CD4-positive, alpha-beta T cell (primary cell): ENCODE results near the gene TANGO2. TPM values are rescaled to one million over a fixed set of nuclear protein-coding genes. Genes with fewer than 3 reads are reported as not detected.

Experiments
- ATAC-seq: fragments of 200-7000 bp; cut with Tn5 transposase; one replicate; pipeline ENCODE4 v1.10.0; 2022; ENCODE audit warnings: mild to moderate bottlenecking; ENCODE audit not compliant: poor library complexity
- CTCF ChIA-PET: fragments of 350-600 bp; sonication (Branson Sonifier 250); formaldehyde crosslinking; loops from one replicate; lab custom pipeline; 2021; ENCODE audit warnings: antibody characterized with exemption, inconsistent platforms; lab: Charles Lee
- POLR2A ChIA-PET: fragments of 350-600 bp; sonication (Branson Sonifier 250); formaldehyde crosslinking; loops from one replicate; lab custom pipeline; 2021; ENCODE audit warnings: antibody characterized with exemption, inconsistent platforms; lab: Charles Lee
- DNase-seq, 14 experiments: peaks; one replicate each; pipeline ENCODE4 v3.0.0-alpha.2; 2013 to 2020; ENCODE audit warnings: mixed read lengths in 2 of 14
- H3K27ac ChIP-seq, 2 donors: one replicate each; pipeline versions ENCODE4 v1.5.1 to v1.7.0; 2013; ENCODE audit warnings: low read length in 2 of 2, low read depth in 1 of 2, mild to moderate bottlenecking in 1 of 2
- H3K27me3 ChIP-seq, 2 experiments: 1 replicate in 1 of 2; 2 replicates in 1 of 2; pipeline versions ENCODE4 v1.6.1 to v1.7.0; 2013; ENCODE audit warnings: low read length in 2 of 2, control low read depth in 1 of 2, mild to moderate bottlenecking in 1 of 2, moderate library complexity in 1 of 2; ENCODE audit not compliant: insufficient read depth in 2 of 2, control insufficient read depth in 1 of 2
- H3K36me3 ChIP-seq: one replicate; pipeline ENCODE4 v1.6.1; 2013; ENCODE audit warnings: low read length, control low read depth; ENCODE audit not compliant: insufficient read depth
- H3K4me1 ChIP-seq: one replicate; pipeline ENCODE4 v1.6.1; 2013; ENCODE audit warnings: low read length, control low read depth; ENCODE audit not compliant: insufficient read depth
- H3K4me3 ChIP-seq: one replicate; pipeline ENCODE4 v1.5.1; 2013; ENCODE audit warnings: mild to moderate bottlenecking, low read length, moderate library complexity
- H3K9me3 ChIP-seq, 2 experiments: 1 replicate in 1 of 2; 2 replicates in 1 of 2; pipeline versions ENCODE4 v1.6.1 to v1.7.0; 2013; ENCODE audit warnings: low read length in 2 of 2, mild to moderate bottlenecking in 2 of 2, control low read depth in 1 of 2, moderate library complexity in 1 of 2; ENCODE audit not compliant: control insufficient read depth in 1 of 2, insufficient read depth in 1 of 2
- H3K27ac Mint-ChIP-seq: one replicate; pipeline ENCODE4 v1.8.0; 2020; ENCODE audit warnings: mixed read lengths
- H3K27me3 Mint-ChIP-seq: one replicate; pipeline ENCODE4 v1.8.0; 2021; ENCODE audit warnings: mixed read lengths
- H3K36me3 Mint-ChIP-seq: one replicate; pipeline ENCODE4 v1.8.0; 2021; ENCODE audit warnings: low read depth, mixed read lengths
- H3K4me1 Mint-ChIP-seq: one replicate; pipeline ENCODE4 v1.8.0; 2021; ENCODE audit warnings: low read depth, mixed read lengths
- H3K4me3 Mint-ChIP-seq: one replicate; pipeline ENCODE4 v1.8.0; 2020; ENCODE audit warnings: mild to moderate bottlenecking, mixed read lengths
- H3K9me3 Mint-ChIP-seq: one replicate; pipeline ENCODE4 v1.8.0; 2020; ENCODE audit warnings: mixed read lengths
- intact Hi-C, 2 experiments: fragments of 100-400 bp; cut with DNase I in 1 of 2; cut with micrococcal nuclease in 1 of 2; formaldehyde crosslinking; loops; one replicate each; pipeline versions ENCODE4 v1.15.1 to v1.9.0; 2023 to 2025; cut with DNase I, micrococcal nuclease
- total RNA-seq, 174 experiments: library from RNA in 2 of 174; stranded (reverse) in 2 of 174; gene quantifications; one replicate each; pipeline ENCODE4 v1.2.3 and lab custom pipeline; 2021 to 2026
- TF ChIP-seq, protein P1 (sequence below): fragments of 200-600 bp; IDR thresholded peaks from one replicate; pipeline ENCODE4 v1.8.0; 2022; ENCODE audit warnings: antibody characterized with exemption, mild to moderate bottlenecking

Gene TANGO2
- total RNA-seq, 2 experiments from 2014 or later = 10.3 to 10.5 TPM

DNA sequence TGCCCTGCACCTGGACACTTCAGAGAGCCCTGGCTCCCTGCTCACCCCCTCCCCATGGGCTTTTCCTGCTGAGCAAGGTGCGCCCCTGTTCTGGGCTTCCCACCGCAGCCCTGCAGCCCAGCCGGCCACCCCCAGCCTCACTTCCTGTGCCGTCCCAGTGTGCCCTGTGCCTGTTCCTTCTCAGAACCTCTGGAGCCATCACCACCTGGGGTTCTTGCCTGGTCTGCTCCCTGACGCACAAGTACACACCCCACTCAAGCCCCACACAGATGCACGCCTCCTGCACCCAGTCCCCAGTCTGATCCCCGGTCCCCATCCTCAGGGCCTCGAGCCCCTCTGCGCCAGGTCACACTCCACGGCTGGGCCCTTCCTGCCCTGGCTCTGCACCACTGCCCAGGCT, 35.3 kb downstream of the TANGO2 start:
- intact Hi-C loops = no loop called here
- H3K4me1 Mint-ChIP-seq = no peaks in the 10 kb centered on the region
- Histone ChIP-seq H3K27me3 (no peaks in the 10 kb centered on the region), H3K27ac (no peak overlapping the region), H3K36me3 (peaks cover 67% of the 10 kb centered on the region), H3K4me1 (no peaks in the 10 kb centered on the region), H3K4me3 (no peak overlapping the region), H3K9me3 (no peaks in the 10 kb centered on the region)
- no peaks in the 10 kb centered on the region for H3K27me3 Mint-ChIP-seq
- TF ChIP-seq, protein P1, sequence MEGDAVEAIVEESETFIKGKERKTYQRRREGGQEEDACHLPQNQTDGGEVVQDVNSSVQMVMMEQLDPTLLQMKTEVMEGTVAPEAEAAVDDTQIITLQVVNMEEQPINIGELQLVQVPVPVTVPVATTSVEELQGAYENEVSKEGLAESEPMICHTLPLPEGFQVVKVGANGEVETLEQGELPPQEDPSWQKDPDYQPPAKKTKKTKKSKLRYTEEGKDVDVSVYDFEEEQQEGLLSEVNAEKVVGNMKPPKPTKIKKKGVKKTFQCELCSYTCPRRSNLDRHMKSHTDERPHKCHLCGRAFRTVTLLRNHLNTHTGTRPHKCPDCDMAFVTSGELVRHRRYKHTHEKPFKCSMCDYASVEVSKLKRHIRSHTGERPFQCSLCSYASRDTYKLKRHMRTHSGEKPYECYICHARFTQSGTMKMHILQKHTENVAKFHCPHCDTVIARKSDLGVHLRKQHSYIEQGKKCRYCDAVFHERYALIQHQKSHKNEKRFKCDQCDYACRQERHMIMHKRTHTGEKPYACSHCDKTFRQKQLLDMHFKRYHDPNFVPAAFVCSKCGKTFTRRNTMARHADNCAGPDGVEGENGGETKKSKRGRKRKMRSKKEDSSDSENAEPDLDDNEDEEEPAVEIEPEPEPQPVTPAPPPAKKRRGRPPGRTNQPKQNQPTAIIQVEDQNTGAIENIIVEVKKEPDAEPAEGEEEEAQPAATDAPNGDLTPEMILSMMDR = no peak
- H3K4me3 Mint-ChIP-seq = no peak overlapping the region
- ATAC-seq (no peak), DNase-seq (no peak)
- H3K9me3 Mint-ChIP-seq = no peaks in the 10 kb centered on the region
- CTCF ChIA-PET = no interaction called here
- POLR2A ChIA-PET = no interaction called here
- peaks cover 72% of the 10 kb centered on the region for H3K36me3 Mint-ChIP-seq
- no peak overlapping the region for H3K27ac Mint-ChIP-seq

DNA sequence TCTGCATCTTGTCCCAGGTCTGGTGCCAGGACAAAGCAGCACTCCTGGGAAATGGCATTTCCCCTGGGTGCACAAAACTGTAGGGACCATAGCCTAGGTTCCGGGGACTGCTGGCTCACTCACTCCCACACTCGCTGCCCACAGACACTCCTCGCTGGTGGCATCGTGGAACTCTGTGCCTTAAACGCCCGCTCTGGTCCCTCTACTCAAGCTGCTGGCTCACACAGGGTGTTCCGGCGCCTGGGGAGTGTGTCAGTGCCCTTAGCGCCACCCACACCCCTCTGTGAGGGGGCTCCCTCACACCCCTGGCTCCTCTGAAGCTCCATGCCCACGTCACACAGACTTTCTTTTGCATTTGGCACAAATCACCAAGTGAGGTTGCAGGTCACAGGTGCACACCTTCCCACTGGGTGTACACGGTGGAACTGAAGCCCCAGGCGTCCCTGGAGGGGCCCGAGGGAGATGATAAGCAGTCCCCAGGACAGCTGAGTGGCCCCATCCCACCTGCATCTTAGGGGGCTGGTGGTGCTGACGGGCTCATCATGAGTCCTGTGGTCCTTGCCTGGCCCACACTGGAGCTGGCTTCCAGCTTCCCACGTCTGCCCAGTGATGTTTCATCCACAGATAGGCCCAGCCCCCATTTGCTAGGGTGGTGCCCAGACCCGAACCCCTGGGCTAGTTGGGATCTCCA, 35.9 kb downstream of the TANGO2 start:
- peaks cover 71% of the 10 kb centered on the region for H3K36me3 Mint-ChIP-seq
- no peaks in the 10 kb centered on the region for H3K9me3 ChIP-seq
- H3K27ac ChIP-seq = no peak overlapping the region
- ChIA-PET POLR2A (no interaction called here), CTCF (no interaction called here)
- ATAC-seq (no peak), DNase-seq (no peak)
- no peaks in the 10 kb centered on the region for H3K9me3 Mint-ChIP-seq
- no peaks in the 10 kb centered on the region for H3K4me1 Mint-ChIP-seq
- no peak overlapping the region for H3K27ac Mint-ChIP-seq
- no peak overlapping the region for H3K4me3 ChIP-seq
- TF ChIP-seq, protein P1 = no peak
- no peaks in the 10 kb centered on the region for H3K4me1 ChIP-seq
- intact Hi-C loops = no loop called here
- no peaks in the 10 kb centered on the region for H3K27me3 Mint-ChIP-seq
- peaks cover 68% of the 10 kb centered on the region for H3K36me3 ChIP-seq
- H3K27me3 ChIP-seq = no peaks in the 10 kb centered on the region
- no peak overlapping the region for H3K4me3 Mint-ChIP-seq

DNA sequence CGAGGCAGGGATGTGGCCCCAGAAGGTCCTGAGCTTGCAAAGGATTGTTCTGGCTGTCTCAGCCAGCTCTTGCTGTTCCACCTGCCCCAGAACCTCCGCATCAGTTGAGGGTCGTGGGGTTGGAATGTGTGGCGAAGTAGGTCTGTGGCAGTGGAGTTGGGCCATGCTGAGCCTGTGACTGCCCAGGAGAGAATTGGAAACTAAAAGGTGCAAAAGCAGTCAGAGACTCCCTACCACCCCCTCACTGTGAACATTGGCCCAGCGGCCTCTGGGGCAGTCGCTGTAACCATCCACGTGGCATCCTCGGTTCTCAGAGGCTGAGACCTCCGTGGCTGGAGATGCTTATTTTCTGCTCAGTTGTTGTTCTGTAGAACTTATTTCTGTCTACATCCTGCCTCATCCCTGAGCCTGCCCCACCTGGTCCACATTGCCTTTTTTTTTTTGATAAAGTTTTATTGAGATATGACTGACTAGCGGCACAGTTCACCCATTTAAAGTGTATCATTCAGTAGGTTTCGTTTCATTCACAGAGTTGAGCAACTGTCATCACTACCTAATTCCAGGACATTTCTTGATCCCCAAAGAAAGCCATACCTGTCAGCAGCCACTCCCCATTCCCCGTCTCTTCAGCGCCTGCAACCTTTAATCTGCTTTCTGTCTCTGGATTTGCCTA, 36.8 kb downstream of the TANGO2 start:
- Histone ChIP-seq H3K27ac (no peak overlapping the region), H3K9me3 (no peaks in the 10 kb centered on the region), H3K27me3 (no peaks in the 10 kb centered on the region), H3K4me1 (no peaks in the 10 kb centered on the region), H3K4me3 (no peak overlapping the region), H3K36me3 (peaks cover 66% of the 10 kb centered on the region)
- Mint-ChIP-seq H3K27ac (no peak overlapping the region), H3K4me3 (no peak overlapping the region), H3K9me3 (no peaks in the 10 kb centered on the region), H3K4me1 (no peaks in the 10 kb centered on the region), H3K36me3 (peaks cover 68% of the 10 kb centered on the region), H3K27me3 (no peaks in the 10 kb centered on the region)
- TF ChIP-seq, protein P1 = no peak
- ATAC-seq = no peak
- DNase-seq = no peak
- CTCF ChIA-PET = no interaction called here
- POLR2A ChIA-PET = no interaction called here
- intact Hi-C loops = no loop called here
